CD14-positive monocyte (primary cell): ENCODE results near the gene MRPL27. TPM values are rescaled to one million over a fixed set of nuclear protein-coding genes. Genes with fewer than 3 reads are reported as not detected.

ENCODE experiments used
- DNase-seq, 3 donors: peaks; one replicate each; pipeline ENCODE4 v3.0.0-alpha.2; 2011 to 2022
- H2AFZ ChIP-seq: 2 replicates; pipeline ENCODE4 v1.6.0; 2012; ENCODE audit warnings: mild to moderate bottlenecking, low read depth, low read length, inconsistent platforms; ENCODE audit not compliant: insufficient read depth, poor library complexity, severe bottlenecking
- H3K27ac ChIP-seq, 2 donors: 1 replicate in 1 of 2; 2 replicates in 1 of 2; pipeline ENCODE4 v1.5.1; 2012 to 2013; ENCODE audit warnings: low read length in 2 of 2, control low read depth in 1 of 2, inconsistent platforms in 1 of 2, low read depth in 1 of 2, mild to moderate bottlenecking in 1 of 2
- H3K27me3 ChIP-seq, 2 donors: one replicate each; pipeline versions ENCODE4 v1.6.0 to v1.6.1; 2011 to 2013; ENCODE audit warnings: low read length in 2 of 2; ENCODE audit not compliant: control insufficient read depth in 2 of 2, insufficient read depth in 2 of 2
- H3K36me3 ChIP-seq, 2 donors: replicated peaks in 1 of 2; 1 replicate in 1 of 2; 2 replicates in 1 of 2; pipeline versions ENCODE4 v1.5.1 to v1.6.1; 2012 to 2013; ENCODE audit warnings: low read length in 2 of 2, control low read depth in 1 of 2, inconsistent platforms in 1 of 2, mild to moderate bottlenecking in 1 of 2; ENCODE audit not compliant: insufficient read depth in 2 of 2, control insufficient read depth in 1 of 2
- H3K4me1 ChIP-seq, 2 donors: 1 replicate in 1 of 2; 2 replicates in 1 of 2; pipeline versions ENCODE4 v1.5.1 to v1.6.1; 2012 to 2013; ENCODE audit warnings: low read length in 2 of 2, control low read depth in 1 of 2, inconsistent platforms in 1 of 2, mild to moderate bottlenecking in 1 of 2, moderate library complexity in 1 of 2; ENCODE audit not compliant: insufficient read depth in 2 of 2, control insufficient read depth in 1 of 2
- H3K4me2 ChIP-seq: replicated peaks from 2 replicates; pipeline ENCODE3; 2012; ENCODE audit warnings: low read length, moderate library complexity, mild to moderate bottlenecking; ENCODE audit not compliant: poor library complexity, severe bottlenecking; ENCODE audit errors: extremely low read depth
- H3K4me3 ChIP-seq, 3 experiments: fragments of 200-600 bp in 1 of 3; sonication (generic) in 1 of 3; replicated peaks in 1 of 3; 1 replicate in 2 of 3; 2 replicates in 1 of 3; pipeline ENCODE4 v1.5.1; 2011 to 2013; ENCODE audit warnings: low read length in 3 of 3, mild to moderate bottlenecking in 3 of 3, control low read depth in 2 of 3, low read depth in 2 of 3, inconsistent platforms in 1 of 3, moderate library complexity in 1 of 3
- H3K79me2 ChIP-seq: 2 replicates; pipeline ENCODE4 v1.6.0; 2012; ENCODE audit warnings: mild to moderate bottlenecking, control low read depth, inconsistent platforms, low read length, moderate library complexity; ENCODE audit not compliant: insufficient read depth
- H3K9ac ChIP-seq: 2 replicates; pipeline ENCODE4 v1.6.0; 2017; ENCODE audit warnings: low read length, mild to moderate bottlenecking; ENCODE audit not compliant: insufficient read depth, poor library complexity, severe bottlenecking
- H3K9me3 ChIP-seq, 2 donors: replicated peaks in 1 of 2; 1 replicate in 1 of 2; 2 replicates in 1 of 2; pipeline versions ENCODE4 v1.5.1 to v1.6.1; 2012 to 2013; ENCODE audit warnings: low read length in 2 of 2, control low read depth in 1 of 2; ENCODE audit not compliant: control insufficient read depth in 1 of 2, insufficient read depth in 1 of 2
- H4K20me1 ChIP-seq: 2 replicates; pipeline ENCODE4 v1.6.0; 2012; ENCODE audit warnings: mild to moderate bottlenecking, low read length, control low read depth, moderate library complexity; ENCODE audit not compliant: insufficient read depth
- H3K27ac Mint-ChIP-seq, 7 donors: one replicate each; pipeline ENCODE4 v1.8.0; 2020; ENCODE audit warnings: mild to moderate bottlenecking in 7 of 7, mixed read lengths in 7 of 7, moderate library complexity in 6 of 7, inconsistent platforms in 2 of 7
- H3K27me3 Mint-ChIP-seq, 3 donors: one replicate each; pipeline ENCODE4 v1.8.0; 2021 to 2022; ENCODE audit warnings: low read depth in 3 of 3, mild to moderate bottlenecking in 3 of 3, mixed read lengths in 3 of 3, moderate library complexity in 3 of 3, inconsistent platforms in 1 of 3
- H3K36me3 Mint-ChIP-seq, 2 donors: one replicate each; pipeline ENCODE4 v1.8.0; 2020; ENCODE audit warnings: mixed read lengths in 2 of 2, inconsistent platforms in 1 of 2, mild to moderate bottlenecking in 1 of 2
- H3K4me1 Mint-ChIP-seq: one replicate; pipeline ENCODE4 v1.8.0; 2020; ENCODE audit warnings: mild to moderate bottlenecking, mixed read lengths
- H3K4me3 Mint-ChIP-seq, 2 donors: one replicate each; pipeline ENCODE4 v1.8.0; 2020; ENCODE audit warnings: mild to moderate bottlenecking in 2 of 2, mixed read lengths in 2 of 2, moderate library complexity in 1 of 2
- H3K9me3 Mint-ChIP-seq, 7 donors: one replicate each; pipeline ENCODE4 v1.8.0; 2020 to 2022; ENCODE audit warnings: mixed read lengths in 7 of 7, mild to moderate bottlenecking in 6 of 7, moderate library complexity in 6 of 7, inconsistent platforms in 2 of 7
- WGBS: methylation state at CpG from one replicate; pipeline ENCODE4 v1.1.5; 2013; ENCODE audit warnings: missing lambda C conversion rate; ENCODE audit not compliant: insufficient coverage; 5-methylcytosine and 5-hydroxymethylcytosine counted together
- intact Hi-C, 2 donors: fragments of 100-400 bp; cut with micrococcal nuclease; formaldehyde crosslinking; loops; one replicate each; pipeline versions ENCODE4 v1.15.0 to v1.15.1; 2023
- polyA plus RNA-seq, 3 donors: library from polyadenylated mRNA; depleted of rRNA in 1 of 3; unstranded in 2 of 3; stranded (reverse) in 1 of 3; fragments of 300-500 nt in 2 of 3; fragments of >200 nt in 1 of 3; fragmentation: Illumina TruSeq in 2 of 3; gene quantifications; 1 replicate in 2 of 3; 2 replicates in 1 of 3; pipeline ENCODE4 v1.2.3, GENCODE V29; 2012 to 2021
- TF ChIP-seq, protein P1 (sequence below): fragments of 200-600 bp; IDR thresholded peaks from one replicate; pipeline ENCODE4 v1.8.0; 2022; ENCODE audit warnings: antibody characterized with exemption, mild to moderate bottlenecking

The MRPL27 gene
- polyA plus RNA-seq, 3 donors: 33.2 to 82.3 (median 75.3) TPM

DNA sequence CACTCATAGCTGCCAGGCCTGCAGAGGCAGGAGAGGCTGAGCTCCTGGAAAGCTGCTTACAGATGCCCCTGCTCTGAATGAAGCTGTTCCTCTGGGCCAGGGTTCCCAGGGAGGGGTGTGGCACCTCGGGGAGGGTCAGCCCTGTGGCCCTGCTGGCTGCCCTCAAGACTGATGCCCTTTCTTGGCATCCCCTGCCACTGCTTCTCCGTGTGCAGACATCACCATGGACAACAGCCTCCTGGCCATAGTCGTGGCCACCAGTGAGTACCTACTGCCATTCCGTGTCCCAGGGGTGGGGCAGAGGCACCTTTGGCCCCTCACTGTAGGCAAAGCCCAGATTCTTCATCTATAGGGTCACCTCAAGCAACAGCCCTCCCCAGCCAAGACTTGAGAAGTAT is 8.9 kb downstream of the MRPL27 start:
- Mint-ChIP-seq H3K9me3 (peaks cover 0 to 2% (median 0%) of the 10 kb centered on the region in 7 donors), H3K4me3 (no peak overlapping the region), H3K4me1 (peaks cover 10% of the 10 kb centered on the region), H3K36me3 (peaks cover 50 to 61% of the 10 kb centered on the region in 2 donors), H3K27me3 (no peaks in the 10 kb centered on the region), H3K27ac (peak overlapping the region in 1 of 7 donors; percentile 41)
- Histone ChIP-seq H3K27me3 (no peaks in the 10 kb centered on the region), H3K9me3 (no peaks in the 10 kb centered on the region), H3K4me1 (peaks cover 4% of the 10 kb centered on the region in 2 donors), H3K79me2 (no peaks in the 10 kb centered on the region), H3K4me3 (no peak overlapping the region), H3K27ac (no peak overlapping the region), H4K20me1 (peaks cover 12% of the 10 kb centered on the region), H3K9ac (no peak overlapping the region), H3K4me2 (no peak overlapping the region), H2AFZ (no peak overlapping the region), H3K36me3 (peaks cover 53 to 64% of the 10 kb centered on the region in 2 donors)
- intact Hi-C loops: no loop called here
- WGBS: 93% methylated on average over 3 of the region's 4 CpGs
- no peak for DNase-seq
- TF ChIP-seq, protein P1, sequence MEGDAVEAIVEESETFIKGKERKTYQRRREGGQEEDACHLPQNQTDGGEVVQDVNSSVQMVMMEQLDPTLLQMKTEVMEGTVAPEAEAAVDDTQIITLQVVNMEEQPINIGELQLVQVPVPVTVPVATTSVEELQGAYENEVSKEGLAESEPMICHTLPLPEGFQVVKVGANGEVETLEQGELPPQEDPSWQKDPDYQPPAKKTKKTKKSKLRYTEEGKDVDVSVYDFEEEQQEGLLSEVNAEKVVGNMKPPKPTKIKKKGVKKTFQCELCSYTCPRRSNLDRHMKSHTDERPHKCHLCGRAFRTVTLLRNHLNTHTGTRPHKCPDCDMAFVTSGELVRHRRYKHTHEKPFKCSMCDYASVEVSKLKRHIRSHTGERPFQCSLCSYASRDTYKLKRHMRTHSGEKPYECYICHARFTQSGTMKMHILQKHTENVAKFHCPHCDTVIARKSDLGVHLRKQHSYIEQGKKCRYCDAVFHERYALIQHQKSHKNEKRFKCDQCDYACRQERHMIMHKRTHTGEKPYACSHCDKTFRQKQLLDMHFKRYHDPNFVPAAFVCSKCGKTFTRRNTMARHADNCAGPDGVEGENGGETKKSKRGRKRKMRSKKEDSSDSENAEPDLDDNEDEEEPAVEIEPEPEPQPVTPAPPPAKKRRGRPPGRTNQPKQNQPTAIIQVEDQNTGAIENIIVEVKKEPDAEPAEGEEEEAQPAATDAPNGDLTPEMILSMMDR: no peak

DNA sequence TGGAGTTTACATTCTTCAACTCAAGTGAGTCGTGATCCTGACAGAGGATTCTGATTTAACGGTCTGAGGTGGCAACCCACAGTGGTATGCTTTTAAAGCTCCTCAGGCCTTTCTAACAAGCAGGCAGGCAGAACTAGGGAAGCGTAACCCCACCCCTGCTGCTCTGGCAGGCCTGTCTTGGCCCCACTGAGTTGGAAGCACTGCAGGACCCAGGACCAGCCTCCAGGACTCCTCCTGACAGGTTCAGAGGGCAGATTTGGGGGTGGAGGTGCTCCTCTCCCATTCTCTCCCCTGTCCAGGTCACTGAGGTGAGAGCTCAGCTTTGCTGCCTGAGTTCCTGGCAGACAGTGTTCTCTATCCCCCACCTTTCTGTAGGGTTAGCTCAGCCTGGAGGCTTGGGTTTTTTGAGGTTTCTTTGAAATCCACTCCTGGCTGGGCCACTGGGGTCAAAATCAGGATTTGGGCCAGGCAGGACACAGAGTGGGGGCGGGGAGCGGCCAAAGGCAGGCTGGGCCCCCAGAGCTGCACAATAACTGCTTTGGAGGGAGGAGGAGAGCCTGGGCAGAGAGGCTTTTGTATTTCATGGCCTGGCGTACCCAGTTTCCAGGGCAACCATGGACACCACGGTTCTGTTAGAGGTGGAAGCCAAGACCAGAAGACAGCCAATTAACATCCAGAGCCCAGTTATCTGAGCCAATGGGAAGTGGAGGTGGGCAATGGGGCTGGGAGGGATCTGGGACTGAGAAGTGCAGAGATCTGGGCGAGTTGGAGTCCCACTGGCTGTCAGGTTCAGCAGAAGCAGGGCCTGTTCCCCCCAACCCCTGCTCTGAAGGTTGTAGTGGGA is 9.5 kb downstream of the MRPL27 start:
- 81% methylated on average over 8 of the region's 8 CpGs for WGBS
- Histone ChIP-seq H3K36me3 (peaks cover 53 to 64% of the 10 kb centered on the region in 2 donors), H3K4me3 (no peak overlapping the region), H2AFZ (no peak overlapping the region), H3K79me2 (no peaks in the 10 kb centered on the region), H3K9me3 (no peaks in the 10 kb centered on the region), H3K9ac (no peak overlapping the region), H3K4me2 (no peak overlapping the region), H3K27me3 (no peaks in the 10 kb centered on the region), H4K20me1 (peaks cover 12% of the 10 kb centered on the region), H3K27ac (no peak overlapping the region), H3K4me1 (peaks cover 4% of the 10 kb centered on the region in 2 donors)
- peaks cover 51 to 61% of the 10 kb centered on the region in 2 donors for H3K36me3 Mint-ChIP-seq
- TF ChIP-seq, protein P1: no peak
- no peak overlapping the region for H3K4me3 Mint-ChIP-seq
- no peaks in the 10 kb centered on the region for H3K27me3 Mint-ChIP-seq
- H3K27ac Mint-ChIP-seq: peak overlapping the region in 3 of 7 donors; percentile 41 to 60 (median 41)
- H3K4me1 Mint-ChIP-seq: peaks cover 10% of the 10 kb centered on the region
- H3K9me3 Mint-ChIP-seq: peaks cover 0 to 2% (median 0%) of the 10 kb centered on the region in 7 donors
- intact Hi-C loops: no loop called here
- DNase-seq: no peak
